Cardiac fibroblast (primary cell): ENCODE measurements around the gene TUBA1B.

ENCODE experiments used
- DNase-seq, 2 donors: peaks; one replicate each; pipeline versions ENCODE4 v3.0.0 to v3.0.0-alpha.2; 2010; ENCODE audit warnings: low read depth in 2 of 2
- H3K4me3 ChIP-seq, 2 donors: replicated peaks in 1 of 2; 1 replicate in 1 of 2; 2 replicates in 1 of 2; pipeline ENCODE4 v1.5.1; 2011; ENCODE audit warnings: low read depth in 2 of 2, low read length in 2 of 2, mild to moderate bottlenecking in 2 of 2, moderate library complexity in 1 of 2
- CTCF ChIP-seq: IDR thresholded peaks from one replicate; pipeline ENCODE4 v1.5.1; 2011; ENCODE audit warnings: low read depth, mild to moderate bottlenecking, low read length, inconsistent platforms

The TUBA1B gene

GRCh38 chr12:49108958-49109404, 22.2 kb downstream of the TUBA1B start:
- TF ChIP-seq CTCF = no peak
- peak; percentile 58 to 70 for DNase-seq
- H3K4me3 ChIP-seq = peak overlapping the region; percentile 93 to 95

GRCh38 chr12:49105504-49106084, 25.6 kb downstream of the TUBA1B start:
- peak; percentile 55 to 80 for DNase-seq
- H3K4me3 ChIP-seq = no peak overlapping the region
- TF ChIP-seq CTCF = no peak

GRCh38 chr12:49104822-49105221, 26.4 kb downstream of the TUBA1B start:
- no peak overlapping the region for H3K4me3 ChIP-seq
- no peak for TF ChIP-seq CTCF
- no peak for DNase-seq

- DNase-seq = no peak
- H3K4me3 ChIP-seq = no peak overlapping the region
- TF ChIP-seq CTCF = no peak
These were observed 30.8 kb downstream of the TUBA1B start for GRCh38 chr12:49100380-49100779.

- H3K4me3 ChIP-seq = no peak overlapping the region
- DNase-seq = no peak
- no peak for TF ChIP-seq CTCF
These were observed 32.5 kb downstream of the TUBA1B start for GRCh38 chr12:49098703-49099102.

- DNase-seq = peak; percentile 58 to 63
These were observed 33.2 kb downstream of the TUBA1B start for GRCh38 chr12:49098035-49098451.

More at GRCh38 chr12:49098035-49098451, 33.2 kb downstream of the TUBA1B start:
- no peak overlapping the region for H3K4me3 ChIP-seq
- TF ChIP-seq CTCF = peak; percentile 92
